ENCODE measurements around the gene OR4Q3.
"Not testable (repeated sequence)": the region's sequence is repeated elsewhere in the genome, so short reads cannot be mapped to it uniquely, and the experiment has no call there.

Gene OR4Q3

DNA sequence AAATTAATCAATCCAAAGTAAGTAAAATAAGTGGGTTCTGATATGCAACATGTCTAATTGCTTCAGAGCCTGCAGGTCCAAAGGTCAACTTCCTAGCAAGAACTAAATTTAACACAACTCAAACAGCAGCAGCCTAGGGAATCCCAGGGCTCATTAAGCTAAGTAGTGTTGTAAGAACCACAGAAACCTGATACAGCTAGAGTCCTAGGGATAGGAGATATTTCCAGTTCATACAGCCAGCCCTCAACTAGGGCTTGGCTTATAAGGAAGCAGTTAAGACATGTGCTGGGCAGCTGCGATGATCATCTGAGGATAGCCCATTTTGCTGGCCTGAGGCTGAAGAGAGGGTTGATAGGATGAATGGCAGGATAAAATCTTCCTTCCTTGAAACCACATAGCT, at the start of gene OR4Q3:
Gene OR4Q3 (plus strand): TSS at position 316 of the 400 bp plus-strand sequence.
- DNase-seq, result no peak

DNA sequence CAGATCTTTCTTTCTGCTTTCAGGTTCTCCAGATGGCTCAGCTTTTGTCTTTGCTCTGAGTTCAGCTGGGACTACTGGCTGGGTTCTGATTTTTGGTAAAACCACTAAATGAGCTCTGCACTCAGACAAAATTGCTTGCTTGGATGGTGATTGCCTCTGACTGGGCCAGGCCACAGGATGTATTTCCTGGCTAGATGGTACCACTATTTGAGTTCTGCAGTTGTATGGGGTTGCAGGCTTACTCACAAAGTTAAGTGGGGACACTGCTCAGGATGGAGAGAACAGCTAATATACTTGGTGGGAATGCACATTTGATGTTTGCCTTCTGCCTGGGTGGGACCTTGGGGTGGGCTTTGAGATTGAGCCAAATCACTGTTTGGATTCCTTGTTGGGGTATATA, 14.0 kb upstream of the OR4Q3 start:
- no peak for DNase-seq

DNA sequence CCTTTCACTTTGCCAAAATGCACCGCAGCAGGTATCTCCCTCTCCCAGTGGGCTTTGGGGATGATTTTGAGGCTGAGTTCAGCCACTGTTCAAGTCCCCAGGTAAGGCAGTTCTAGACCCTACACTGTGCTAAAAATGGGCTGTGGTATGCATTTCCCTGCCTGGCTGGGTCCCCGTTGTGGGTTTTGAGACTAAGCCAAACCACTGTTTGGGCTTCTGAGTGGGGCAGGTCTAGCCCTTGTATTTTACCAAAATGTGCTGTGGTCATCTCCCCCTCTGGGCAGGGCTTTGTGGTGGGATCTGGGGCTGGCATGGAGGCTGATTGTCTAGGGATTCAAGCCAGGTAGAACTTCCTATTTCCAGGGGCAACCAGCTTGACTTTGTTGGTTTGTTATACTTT, 13.6 kb upstream of the OR4Q3 start:
- DNase-seq, result no peak

DNA sequence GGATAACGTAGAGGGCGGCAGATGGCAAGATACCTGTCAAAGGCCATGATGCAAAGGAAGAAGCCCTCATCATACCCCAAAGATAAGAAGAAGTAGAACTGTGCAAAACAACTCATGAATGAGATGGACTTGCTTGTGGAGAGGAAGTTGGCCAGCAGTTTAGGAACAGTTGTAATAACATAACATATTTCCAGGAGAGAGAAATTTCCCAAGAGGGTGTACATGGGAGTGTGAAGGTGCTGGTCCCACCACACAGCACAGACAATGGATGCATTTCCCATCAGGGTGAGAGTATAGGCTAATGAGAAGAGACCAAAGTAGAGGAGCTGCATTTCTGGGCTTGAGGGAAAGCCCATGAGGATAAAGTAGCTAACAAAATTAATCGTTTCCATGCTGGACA, 9.5 kb upstream of the OR4Q3 start:
- not testable (repeated sequence) for DNase-seq

DNA sequence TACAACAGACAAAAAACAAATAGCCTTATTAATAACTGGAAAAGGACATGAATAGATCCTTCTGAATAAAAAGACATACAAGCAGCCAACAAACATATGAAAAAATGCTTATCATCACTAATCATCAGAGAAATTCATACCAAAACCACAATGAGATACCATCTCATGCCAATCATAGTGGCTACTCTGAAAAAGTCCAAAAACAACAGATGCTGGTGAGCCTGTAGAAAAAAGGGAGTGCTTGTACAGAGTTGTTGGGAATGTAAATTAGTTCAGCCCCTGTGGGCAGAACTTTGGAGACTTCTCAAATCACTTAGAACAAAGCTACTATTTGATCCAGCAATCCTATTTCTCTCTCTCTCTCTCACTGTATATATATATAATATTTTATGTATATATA, 8.9 kb downstream of the OR4Q3 start:
- not testable (repeated sequence) for DNase-seq

DNA sequence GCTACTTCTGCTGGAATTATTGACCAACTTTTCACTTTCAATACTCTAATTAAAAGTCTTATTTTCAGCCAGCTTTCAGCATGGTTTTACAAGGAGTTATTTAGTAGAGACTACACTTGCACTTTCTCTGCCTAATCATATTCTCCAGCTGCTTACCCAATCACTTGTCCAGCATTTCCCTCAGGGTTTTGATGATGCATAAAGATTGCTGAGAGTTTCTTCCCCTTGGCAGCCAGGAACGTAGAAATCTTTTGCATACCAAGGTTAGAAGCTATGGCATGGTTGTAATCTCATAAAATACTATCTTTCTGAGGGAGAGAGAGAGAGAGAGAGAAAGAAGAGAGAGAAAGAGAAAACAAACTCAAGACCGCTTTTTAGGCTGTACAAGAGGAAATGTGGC, 10.8 kb downstream of the OR4Q3 start:
- DNase-seq, result no peak

DNA sequence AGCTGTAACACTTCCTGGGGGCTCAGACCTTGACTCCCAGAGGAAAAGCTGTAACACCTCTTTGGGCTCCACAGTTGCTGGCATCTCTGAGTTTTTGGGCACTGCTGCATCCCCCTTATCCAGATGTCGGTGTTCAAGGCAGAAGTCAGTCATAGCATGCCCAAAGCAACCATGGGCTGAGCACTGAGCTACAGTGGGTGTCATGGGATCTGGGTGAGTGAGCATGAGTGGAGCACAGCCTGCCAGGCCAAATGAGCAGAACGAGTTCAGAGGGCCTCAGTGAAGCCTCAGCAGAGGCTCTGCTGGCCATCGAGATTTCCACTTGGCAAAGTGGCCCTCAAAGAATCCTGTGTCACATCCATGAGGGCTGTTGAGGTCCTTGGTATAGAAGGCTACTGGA, 28.1 kb downstream of the OR4Q3 start:
- DNase-seq, result not testable (repeated sequence)

DNA sequence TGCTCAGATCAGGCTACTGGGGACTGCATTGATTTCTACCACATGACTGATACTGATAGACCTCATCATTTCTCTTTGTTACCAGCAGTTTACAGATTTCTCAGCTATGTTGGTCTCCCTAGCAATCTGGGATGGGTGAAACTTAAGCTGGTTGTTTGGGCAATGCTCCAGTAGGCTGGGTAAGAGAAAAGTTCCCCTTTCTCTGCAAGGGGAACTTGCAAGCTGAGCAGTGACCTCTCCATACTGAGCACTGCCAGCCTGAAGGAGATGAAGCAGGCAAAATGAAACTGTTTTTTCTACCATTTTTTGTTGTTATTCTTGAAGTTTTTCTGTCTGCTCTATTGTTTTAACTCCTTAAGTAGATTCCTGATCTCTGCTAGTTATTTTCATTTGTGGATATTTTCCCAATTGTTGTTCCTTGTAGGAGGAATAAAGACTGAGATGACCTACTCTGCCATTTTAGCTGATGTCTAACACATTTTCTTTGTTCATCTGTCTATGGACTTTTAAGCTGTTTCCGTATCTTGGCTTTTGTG, 28.6 kb downstream of the OR4Q3 start:
- no peak for DNase-seq

DNA sequence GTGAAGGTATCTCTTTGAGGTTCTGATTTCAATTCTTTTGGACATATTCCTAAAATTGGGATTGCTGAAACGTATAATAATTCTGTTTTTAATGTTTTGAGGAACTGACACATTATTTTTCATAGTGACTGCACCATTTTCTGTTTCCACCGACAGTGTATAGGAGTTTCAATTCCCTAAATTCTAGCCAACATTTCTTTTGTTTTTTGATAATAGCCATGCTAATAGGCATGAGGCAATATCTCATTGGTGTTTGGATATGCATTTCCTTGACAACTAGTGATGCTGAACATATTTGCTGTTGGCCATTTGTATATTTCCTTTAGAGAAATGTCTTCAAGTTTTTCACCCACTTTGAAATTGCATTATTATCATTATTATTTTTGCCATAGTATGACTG, 29.1 kb downstream of the OR4Q3 start:
- not testable (repeated sequence) for DNase-seq

DNA sequence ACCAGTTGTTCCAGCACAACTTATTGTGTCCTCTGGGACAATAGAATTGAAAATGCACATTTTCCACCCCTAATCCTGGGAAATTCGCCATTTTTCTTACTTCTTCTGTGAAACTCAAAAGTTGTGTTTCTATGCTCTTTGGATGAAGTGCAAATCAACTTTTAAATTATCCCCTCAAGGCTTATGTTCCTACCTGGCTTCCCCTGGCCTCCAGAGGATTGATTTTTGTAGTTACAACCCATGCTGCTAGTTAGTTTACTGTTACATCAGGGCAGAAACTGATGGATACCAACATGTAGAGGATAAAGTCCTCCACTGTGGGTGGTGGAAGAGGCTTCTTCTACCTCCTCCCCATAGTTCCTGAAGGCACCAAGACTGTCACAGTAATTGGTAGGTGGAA, 29.8 kb downstream of the OR4Q3 start, which contains the start of gene OR4M1:
Gene OR4M1 (plus strand): TSS at position 301 of the 400 bp plus-strand sequence. CDS start 6,819 bp downstream, outside the sequence.
- not testable (repeated sequence) for DNase-seq

DNA sequence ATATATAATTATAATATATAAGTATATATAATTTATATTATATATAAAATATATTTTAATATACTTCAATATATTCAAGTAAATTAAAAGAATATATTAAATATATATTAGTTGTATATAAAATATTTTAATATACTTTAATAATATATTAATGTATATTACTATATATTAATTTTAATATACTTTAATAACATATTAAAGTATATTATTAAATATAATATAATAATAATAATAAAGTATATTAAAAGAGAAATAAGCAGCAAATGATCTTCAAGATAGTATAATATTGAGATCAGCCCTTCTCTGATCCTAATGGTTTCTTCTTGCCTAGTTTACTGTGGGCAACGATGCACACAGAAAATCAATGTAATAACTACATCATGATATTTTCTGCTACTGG, 32.2 kb downstream of the OR4Q3 start:
- DNase-seq, result no peak

DNA sequence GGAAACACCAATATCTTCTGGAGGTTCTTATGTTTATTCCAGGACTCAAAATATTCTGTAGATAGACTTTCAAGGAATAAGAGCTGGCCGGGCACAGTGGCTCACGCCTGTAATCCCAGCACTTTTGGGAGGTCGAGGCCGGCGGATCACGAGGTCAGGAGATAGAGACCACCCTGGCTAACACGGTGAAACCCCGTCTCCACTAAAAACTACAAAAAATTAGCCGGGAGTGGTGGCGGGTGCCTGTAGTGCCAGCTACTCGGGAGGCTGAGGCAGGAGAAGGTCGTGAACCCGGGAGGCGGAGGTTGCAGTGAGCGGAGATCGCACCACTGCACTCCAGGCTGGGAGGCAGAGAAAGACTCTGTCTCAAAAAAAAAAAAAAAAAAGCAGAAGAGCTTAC, 42.5 kb downstream of the OR4Q3 start:
- DNase-seq, result not testable (repeated sequence)

DNA sequence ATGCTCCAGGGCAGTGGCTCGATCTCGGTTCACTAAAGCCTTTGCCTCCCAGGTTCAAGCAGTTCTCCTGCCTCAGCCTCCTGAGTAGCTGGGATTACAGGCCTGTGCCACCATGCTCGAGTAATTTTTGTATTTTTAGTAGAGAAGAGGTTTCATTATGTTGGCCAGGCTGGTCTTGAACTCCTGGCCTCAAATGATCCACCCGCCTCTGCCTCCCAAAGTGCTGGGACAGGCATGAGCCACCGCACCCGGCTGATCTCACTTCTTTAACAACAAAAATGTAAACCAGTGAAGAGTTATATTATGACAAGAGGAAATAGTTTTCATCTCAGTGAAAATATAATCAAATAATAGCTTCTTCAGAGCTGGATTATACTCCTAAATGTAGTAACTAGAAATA, 43.9 kb downstream of the OR4Q3 start:
- DNase-seq, result not testable (repeated sequence)

DNA sequence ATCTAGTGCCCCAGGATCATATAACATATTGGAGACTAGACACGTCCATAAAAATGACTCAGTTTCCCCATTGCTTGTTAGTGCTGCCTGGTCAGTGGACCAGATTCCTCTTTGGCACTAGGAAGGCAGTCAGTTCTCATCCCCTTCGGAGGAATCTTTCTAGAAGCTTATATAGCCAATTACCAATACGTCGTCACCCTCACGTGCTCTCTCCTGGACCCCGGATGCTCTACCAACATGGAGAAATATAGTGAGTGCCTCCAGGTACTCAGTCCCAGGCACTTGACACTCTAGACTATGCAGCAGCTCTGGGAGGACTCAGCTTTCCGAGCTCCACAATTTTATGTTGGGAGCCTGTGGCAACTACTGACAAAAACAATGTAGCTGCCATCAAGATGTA, 44.8 kb downstream of the OR4Q3 start:
- DNase-seq, result not testable (repeated sequence)

DNA sequence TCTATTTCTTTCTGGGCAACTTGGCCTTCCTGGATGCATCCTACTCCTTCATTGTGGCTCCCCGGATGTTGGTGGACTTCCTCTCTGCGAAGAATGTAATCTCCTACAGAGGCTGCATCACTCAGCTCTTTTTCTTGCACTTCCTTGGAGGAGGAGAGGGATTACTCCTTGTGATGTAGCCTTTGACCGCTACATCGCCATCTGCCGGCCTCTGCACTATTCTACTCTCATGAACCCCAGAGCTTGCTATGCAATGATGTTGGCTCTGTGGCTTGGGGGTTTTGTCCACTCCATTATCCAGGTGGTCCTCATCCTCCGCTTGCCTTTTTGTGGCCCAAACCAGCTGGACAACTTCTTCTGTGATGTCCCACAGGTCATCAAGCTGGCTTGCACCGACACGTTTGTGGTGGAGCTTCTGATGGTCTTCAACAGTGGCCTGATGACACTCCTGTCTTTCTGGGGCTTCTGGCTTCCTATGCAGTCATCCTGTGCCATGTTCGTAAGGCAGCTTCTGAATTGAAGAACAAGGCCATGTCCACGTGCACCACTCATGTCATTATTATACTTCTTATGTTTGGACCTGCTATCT, 53.2 kb downstream of the OR4Q3 start:
- not testable (repeated sequence) for DNase-seq
